GM18858 (cell line): ENCODE measurements around the gene APBB2.
"Not testable (repeated sequence)": the region's sequence is repeated elsewhere in the genome, so short reads cannot be mapped to it uniquely, and the experiment has no call there.

Source experiments
- ATAC-seq: cut with Tn5 transposase; IDR thresholded peaks from one replicate; pipeline ENCODE4 v1.9.1; 2021; ENCODE audit not compliant: unreplicated experiment

APBB2 gene

DNA sequence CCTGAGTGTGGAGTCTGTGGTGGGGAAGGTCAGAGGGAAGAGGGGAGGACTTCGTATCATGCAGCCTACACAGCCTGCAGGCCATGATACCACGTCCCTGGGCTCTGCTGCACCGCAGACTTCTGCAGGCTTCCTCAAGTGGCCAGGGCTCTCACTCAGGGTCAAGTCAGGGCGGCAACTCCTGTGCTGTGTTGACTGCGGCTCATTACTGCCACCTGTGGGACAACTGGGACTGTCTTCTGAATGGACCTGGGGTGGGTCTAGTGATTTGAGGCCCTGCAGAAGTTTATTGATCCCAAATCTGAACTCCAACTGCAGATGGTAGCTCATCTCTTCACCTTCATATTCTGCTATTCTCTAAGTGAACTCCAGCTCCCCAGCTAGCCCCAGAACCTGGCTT is 297.5 kb downstream of the APBB2 start:
- peak; percentile 72 for ATAC-seq

DNA sequence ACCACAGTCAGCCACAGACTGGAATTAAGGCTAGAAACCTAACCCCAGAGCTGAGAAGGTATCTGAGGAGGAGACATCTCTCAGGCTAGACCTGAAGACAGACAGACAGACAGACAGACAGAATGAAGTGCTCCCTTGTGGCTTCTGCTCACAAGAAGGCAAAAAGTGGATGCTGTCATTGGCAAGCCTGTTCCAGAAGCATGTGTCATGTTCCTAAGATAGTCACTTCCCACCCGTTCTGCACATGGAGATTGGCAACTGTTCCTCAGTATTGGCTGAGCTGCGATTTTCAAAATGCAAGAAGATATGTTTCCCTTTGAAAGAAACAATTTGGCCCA is 298.2 kb downstream of the APBB2 start:
- ATAC-seq = no peak

DNA sequence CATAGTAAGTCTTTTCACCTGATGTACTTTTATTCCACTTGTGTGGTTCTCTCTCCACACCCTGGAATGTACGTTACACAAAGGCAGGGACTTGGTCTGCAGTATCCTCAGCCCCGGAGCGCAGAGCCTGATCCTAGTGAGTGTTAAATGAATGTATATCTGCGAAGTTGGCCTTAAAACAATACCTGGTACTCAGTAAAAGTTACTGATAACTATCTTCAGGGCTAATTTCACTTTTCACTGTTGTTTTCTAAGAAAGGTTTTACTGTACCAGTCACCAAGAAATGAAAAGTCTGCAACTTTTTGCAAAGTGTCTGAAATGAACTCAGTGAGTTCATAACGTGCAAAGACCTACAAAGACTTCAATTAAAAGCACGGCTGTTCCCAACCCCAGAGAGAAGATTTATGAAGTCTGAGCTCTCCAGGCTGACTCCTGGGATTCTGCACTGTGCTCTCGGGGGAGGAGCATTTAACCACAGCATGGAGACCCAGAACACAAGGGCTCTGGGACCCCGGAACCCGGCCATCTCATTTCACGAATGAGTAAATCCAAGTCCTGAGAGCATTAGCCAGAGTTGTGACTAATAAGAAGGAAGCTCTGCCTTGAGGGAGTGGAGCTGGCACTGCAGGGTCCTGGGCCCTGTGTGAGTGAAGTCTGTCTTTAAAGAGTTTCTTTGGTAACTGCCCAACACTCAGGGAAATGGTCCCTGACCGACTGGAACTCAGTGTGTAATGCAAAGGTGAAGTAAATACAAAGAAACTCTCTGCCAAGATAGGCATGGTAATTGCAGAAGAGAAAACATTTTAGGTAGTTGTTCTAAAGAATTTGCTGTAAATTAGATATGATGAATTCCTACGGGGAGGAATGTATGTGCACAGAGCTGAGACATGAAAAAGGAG is 298.8 kb downstream of the APBB2 start:
- no peak for ATAC-seq

DNA sequence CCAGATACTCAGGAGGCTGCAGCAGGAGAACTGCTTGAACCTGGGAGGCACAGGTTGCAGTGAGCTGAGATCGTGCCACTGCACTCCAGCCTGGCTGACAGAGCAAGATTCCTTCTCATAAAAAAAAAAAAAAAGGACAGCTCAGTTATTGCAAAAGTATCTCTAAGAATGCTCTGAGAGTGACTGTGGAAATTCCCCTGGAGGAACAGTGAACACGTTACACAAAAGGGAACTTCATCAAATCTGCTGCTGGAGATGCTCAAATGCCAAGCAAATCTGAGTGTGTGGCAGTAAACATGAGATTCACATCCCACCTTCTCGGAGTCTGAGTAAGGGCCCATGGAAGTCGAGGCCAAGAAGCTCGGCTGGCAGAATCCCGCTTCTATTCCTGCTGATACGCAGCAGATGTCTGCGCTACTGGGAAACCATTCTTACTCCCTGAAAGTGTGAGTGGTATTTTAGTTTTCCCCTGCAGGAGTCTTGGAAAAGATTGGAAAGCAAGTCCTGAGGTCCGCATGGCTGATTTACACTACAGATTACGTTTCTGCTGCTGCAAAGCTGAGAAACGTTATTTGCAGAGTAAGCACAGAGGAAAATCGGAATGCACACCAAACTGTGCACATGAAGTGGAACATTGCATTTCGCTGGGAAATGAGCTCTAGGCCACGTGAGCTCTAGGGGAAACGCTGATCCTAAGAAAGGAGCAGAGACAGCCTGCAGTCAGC is 301.7 kb downstream of the APBB2 start:
- ATAC-seq = no peak

DNA sequence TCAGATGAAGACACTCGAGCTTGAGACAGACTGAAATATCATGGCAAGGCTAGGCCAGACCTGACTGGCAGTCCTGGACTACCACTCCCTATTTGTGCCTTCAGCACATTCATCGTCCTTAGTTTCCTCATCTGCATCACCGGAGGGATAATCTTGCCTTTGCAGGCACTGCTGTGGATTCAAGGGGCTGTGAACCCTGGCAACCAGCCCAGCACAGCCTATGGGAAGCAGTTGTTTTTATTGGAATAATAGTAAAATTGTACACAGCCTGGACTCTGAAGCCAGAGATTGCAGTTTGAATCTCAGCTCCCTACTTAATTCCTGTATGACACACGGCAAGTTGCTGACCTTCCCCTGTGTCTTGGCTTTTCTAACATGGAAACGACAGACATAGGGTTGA is 303.6 kb downstream of the APBB2 start:
- no peak for ATAC-seq

DNA sequence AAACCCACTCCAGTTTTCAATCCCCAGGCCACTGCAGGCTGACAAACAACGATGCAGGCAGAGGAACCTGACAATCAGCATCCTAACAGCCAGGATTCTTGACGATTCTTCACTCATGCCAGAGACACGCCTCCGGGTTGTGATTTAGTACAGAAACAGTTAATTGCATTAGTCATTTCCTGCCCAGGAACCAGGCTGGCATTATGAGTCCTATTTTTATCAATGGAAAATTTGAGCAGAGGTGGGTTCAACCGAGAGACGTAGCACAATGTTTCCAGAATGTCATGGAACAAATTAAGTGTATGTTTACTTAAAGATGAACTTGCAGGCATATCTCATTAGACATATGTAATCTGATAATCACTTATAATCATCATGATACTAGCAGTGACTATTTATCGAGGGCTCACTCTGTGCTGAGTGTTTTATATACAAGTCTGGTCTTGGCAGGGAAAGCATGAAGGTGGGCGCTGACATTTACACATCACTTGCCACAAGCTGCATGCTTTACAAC is 304.9 kb downstream of the APBB2 start:
- no peak for ATAC-seq

DNA sequence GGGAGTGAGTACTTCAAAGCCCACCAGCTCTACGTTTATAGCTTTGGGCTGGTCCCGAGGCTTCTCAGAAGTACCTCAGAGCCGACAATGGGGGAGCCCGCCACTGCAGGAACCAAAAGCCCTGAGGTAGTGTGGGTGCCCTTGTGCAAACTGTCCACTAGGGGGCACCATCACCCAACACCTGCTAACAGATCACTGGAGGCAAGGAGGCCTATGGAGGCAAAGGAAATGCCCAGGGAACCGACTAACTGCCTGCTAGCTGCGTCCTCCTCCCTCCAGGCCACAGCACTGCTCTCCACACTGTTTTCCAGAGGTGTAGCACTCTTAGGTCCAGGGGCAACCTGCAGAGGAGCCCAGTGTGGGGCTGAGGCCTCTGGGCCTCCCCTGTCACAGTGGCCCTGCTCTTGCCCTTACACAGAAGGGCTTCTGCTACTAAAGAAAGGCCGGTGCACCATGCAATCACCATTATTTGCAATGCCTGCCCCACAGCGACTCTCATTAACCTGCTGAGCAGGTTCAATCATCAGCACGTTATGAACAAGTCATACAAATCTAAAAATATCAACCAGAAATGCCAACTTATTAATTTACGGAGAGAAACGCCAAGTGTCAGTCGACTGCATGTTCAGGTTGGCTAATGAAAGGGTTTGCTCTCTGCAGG is 305.5 kb downstream of the APBB2 start:
- ATAC-seq = peak; percentile 88

DNA sequence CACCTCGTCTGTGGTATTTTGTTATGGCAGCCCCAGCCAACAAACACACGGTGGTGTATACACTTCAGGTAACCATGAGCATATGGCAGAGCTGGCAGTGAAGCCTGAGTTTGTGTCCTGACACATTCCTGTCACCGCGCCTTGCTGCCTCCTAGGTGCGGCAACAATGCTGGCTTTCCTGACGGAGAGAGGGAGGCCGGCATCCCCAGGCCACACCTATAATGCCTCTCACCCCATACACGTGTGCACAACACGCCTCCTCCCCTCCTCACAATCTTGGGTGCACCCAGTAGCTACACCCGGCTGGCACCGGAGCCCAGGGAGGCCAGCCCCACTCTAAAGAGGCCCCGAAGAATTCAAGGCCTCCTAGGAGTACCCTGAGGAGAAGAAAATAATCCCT is 306.0 kb downstream of the APBB2 start:
- ATAC-seq = no peak

DNA sequence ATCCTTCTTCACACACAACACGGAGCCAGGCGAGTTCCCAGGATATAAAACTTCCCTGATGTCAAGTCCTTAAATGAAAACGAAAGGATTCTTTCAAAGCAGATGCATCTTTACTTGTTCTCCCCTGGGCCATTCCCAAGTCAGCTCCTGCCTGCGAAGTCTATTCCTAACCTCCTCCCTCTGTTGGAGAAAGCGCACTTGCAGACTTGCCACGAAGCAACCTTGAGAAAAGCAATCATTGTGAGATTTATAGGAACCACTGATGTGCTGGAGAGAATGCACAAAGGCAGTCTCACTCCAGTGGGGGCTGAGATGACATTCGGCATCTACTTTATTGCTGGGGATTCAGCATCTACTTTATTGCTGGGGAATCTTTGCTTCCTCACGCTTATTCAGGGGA is 308.9 kb downstream of the APBB2 start:
- no peak for ATAC-seq

DNA sequence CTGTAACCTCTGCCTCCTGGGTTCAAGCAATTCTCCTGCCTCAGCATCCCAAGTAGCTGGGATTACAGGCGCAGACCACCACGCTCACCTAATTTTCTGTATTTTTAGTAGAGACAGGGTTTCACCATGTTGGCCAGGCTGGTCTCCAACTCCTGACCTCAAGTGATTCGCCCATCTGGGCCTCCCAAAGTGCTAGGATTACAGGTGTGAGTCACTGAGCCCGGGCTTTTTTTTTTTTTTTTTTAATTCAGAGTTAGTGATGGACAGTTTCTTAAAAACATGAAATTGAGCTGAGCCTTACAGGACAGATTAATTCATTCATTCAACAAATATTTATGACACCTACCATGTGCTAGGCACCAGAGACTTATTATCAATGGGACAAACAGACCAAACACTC is 313.8 kb downstream of the APBB2 start:
- not testable (repeated sequence) for ATAC-seq

DNA sequence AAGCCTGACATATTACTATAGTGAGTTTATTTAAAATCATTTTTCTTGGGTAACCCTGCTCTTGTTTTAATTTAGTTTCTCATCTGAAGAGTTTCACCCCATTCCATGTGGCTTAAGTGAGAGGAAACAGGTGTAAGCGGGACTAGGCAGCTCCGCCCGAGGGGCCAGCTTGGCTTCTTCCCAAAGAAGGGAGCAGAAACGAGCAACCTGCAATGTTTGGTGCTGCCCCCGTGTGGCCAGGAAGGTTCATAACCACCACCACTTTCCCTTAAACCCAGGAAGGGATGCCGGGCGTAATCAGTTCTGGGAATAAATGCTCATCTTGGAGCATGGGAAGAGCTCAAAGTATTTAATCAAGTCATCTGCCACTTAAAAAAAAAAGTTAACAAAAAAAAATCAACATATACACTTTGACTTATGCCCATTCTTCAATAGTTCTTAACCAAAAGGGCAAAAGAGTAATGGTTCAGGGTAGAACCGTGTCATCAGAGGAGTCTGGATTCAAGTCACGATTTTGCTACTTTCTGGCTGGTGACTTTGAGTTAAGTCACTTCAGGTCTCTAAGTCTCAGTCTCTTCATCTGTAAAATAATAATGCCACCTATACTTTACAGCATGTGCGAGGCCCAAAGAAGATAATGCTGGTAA is 316.7 kb downstream of the APBB2 start:
- ATAC-seq = peak; percentile 69

DNA sequence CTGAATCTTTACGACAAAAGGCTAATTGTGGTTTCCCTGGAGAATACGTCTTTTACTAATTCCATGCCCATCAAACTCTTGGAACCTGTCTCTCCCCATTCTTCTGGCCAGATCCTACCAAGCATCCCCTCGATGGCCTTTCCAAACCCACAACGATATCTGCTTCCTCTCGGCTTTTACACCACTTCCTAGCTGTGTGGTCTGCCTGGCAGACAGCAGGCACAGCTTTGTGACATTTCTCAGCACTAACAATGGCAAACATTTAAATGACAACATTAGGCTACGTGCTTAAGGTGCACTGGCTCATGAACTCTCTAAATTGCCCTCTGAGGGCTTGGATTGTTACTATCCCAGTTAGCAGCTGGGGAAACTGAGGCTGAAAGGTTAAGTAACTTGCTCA is 323.6 kb downstream of the APBB2 start:
- ATAC-seq = no peak

DNA sequence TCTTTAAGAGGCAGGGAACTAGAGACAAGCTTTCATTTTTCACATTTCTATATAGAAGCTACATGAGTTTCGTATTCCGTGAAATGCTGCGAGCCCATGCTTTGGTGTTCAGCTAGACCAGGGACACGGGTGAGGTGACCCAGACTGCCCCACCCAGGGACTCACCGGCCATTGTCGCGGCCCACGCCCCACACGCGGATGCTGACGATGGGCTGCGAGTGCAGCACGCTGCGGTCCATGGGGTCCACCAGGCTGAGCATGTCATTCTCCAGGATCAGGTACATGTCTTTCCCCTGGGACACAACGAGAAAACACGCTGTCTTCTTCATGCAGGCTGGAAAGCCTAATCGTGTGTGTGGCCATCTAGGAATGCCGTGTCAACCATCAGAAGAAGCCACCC is 324.1 kb downstream of the APBB2 start:
- ATAC-seq = no peak

DNA sequence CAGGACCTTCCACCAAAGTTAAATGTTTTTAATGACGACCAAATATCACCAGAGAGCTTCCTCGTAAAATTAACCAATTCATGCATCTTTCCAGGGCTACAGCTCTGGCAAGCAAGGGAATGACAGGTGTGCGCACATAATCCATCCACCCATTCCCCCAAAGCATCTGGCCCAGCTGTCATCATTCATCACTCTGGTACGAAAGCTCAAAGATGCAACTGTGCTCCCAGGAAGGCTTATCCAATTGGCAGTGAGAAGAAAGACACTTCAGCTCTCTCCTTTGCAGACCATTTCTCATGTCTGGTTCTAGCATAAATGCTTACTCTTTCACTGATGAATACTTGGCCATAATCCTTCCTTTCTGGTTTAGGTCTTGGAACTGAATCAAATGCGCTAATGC is 325.4 kb downstream of the APBB2 start:
- no peak for ATAC-seq

DNA sequence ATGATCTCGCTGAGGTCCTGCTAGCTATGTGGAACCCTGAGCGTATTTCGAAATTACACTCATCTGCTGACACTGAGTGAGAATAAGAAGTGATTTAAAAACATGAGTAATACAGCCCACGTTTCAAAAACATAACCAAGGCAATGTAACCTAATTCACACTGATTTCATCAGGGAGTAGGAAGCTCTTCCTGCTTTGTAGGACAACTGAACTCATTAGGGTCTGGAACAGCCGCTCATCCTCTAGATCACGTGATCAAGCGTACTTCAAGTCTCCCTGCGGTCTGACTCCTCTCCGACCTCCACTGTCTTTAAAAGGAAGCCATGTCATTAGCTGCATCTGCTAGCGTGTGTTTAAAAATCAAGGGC is 326.6 kb downstream of the APBB2 start:
- no peak for ATAC-seq

DNA sequence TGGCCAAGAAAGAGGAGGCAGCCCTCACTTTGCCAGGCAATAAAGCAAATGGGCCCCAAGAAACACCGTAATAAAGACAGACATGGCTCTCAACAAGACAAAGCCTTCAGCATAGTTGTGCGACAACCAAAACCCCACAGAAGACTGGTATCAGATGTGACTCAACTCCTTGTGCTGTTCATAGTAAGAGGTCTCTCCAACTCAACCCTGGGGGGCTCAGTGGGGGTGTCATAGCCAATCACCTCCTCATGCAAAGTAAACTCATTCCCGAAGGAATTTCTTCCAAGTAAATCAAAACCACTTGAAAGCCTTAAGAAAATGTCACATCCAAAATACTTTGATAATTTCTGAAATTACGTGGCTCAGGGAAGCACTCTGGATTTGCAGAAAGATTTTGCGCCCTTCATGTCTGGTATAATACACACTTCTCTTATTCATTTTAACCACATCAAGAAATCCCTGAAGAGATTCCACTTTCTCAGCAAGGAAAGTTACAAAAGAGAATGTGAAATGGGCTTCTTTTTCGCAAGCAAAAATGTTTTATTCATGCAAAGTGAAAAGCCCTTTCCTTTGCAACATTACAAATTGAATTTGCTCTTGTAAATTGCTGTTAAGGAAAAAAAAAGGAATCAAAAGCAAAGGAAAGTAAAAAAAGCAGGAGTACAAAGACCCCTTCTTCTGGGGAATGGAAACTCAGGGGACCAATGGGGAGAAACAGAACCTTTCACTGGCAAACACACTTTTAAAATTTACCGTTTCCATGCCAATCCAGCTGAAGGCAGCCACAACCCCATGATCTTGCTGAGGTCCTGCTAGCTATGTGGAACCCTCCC is 327.2 kb downstream of the APBB2 start:
- no peak for ATAC-seq

DNA sequence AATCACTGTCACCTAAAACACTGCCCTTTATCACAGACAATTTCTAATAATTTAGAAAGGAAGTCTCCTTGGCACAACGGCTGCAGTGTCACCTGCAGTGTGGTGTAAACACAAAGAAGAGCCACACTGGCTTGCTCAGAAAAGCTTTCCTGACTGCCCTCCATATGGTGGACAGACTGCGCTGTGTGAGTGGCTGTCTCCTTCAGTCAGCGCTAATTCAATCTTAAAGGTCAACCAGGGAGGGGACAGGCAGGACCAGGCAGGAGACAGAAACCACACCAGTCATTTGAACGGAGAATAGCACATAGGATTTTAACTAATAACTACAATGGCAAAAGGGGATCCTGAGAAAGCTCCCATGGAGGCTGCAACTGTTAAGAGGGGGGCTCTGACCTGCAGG is 332.5 kb downstream of the APBB2 start:
- ATAC-seq = no peak

DNA sequence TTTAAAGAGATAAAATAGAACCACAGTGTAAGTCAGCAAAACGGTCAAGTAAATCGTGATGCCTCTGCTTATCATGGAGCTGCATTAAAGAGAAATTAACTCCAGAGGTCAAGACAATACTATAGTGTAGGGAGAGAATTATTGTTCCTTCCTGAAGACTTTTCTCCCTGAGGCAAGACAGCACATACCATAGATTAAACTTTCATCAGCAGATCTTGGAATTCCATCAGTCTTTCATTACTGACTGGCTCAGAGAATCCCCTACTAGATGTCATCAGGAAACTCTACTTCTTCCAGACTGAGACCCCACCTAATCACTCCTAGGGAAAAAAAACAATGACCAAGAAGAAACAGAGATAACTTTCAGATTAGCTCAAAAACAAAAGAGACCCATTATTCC is 333.2 kb downstream of the APBB2 start:
- ATAC-seq = no peak

DNA sequence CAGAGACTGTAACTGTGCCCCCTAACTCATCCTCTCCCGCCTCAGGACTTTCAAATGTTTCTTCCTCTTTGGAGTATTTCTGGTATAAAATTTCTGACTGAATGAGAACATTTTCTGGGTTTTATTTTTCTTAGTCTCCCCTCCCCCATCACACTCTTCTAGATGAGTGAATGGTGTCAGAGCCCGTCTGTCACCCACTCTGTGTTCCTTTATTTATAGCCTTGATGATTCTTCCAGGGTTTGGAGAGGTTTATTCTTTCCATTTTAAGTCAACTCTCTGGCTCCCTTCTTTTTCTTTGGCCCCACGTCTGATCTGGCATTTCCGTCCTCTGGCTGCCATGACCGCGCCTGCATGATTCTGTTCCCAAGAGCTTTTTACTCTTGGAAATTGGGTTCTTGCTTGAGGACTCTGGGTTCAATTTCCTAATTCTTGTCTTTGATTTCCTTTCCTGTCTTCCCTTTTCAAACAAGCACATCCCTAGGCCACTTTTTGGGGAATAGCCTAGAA is 335.7 kb downstream of the APBB2 start:
- no peak for ATAC-seq

DNA sequence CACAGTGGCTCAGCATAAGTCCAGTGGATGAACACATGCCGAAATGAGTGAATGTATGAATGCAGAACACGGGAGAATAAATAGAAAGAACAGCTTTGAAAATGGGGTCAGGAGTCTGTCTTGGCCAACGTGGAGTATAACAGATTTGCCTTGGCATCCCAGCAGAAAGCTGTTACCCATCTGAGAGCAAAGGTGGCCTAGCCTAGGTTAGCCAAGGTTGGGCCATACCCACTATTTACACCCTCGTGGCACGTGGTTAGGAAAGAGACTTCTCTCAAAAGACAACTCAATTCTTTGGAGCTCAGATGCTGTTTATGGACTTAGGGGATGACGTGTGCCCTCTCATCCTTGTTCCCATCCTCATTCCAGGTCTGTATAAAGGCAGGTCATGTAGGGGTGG is 337.3 kb downstream of the APBB2 start:
- ATAC-seq = no peak
